NCI-H510A (cell line): ENCODE measurements around the gene ATP1A2.

ENCODE experiments used
- DNase-seq: peaks from one replicate; lab custom pipeline; 2025; lab: John Stamatoyannopoulos, UW

The ATP1A2 gene

GRCh38 chr1:160146107-160146506 is 30.5 kb downstream of the ATP1A2 start:
- DNase-seq, result no peak

DNA sequence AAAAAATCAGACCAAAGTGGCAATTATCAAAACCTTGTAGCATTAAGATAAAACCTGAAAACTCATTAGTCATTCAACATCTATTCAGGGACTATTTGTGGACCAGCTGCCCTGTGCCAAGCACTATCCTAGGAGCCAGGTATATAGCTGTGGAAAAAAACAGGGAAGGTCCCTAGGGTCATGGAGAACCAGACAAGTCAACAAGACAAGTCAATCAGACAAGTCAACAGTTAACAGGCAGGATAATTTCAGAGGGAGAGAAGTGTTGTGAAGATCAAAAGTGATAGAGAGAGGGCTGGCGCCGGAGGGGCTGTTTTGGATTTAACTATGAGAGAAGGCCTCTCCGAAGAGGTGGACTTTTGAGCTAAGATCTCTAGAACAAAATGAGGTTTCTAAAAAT is 32.6 kb downstream of the ATP1A2 start:
- DNase-seq, result no peak

- DNase-seq, result no peak
Observed at GRCh38 chr1:160149233-160149632, 33.7 kb downstream of the ATP1A2 start.

- no peak for DNase-seq
Observed at GRCh38 chr1:160149716-160150115, 34.2 kb downstream of the ATP1A2 start.

DNA sequence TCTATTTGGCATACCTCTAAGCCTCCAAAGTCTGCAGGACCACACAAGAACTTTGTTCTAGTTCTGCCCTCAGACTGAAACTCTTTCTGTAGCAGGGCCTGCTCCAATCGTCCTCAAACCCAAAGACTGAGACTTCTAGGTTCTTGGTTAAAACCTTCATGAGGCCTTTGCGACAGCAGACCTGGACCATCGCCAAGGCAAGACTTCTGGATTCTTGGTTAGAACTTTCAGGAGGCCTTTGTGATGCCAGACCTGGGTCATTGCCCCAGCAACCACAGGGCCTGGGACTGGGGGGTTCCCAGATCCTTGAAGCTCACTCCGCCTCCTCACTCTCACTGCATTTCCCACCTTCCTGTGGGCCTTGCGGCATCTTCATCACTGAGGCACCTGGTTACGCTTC is 35.7 kb downstream of the ATP1A2 start, which contains the start of gene ATP1A4:
Gene ATP1A4 (plus strand): TSS at position 301 of the 400 bp plus-strand sequence. CDS start 438 bp downstream, outside the sequence.
- DNase-seq, result no peak

DNA sequence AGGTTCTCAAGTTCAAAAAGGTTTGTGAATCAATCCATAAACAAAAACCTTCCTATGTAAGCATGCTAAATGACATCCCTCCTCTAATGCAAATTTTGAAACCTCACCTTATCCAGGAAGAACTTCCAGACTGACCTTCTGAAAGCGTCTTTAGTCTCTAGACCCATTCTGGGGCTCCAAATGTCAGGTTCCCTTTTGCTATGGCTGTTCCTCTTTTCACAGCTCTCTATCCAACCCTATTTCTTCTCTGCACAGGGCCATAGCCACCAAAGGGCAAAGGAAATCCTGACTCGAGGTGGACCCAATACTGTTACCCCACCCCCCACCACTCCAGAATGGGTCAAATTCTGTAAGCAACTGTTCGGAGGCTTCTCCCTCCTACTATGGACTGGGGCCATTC is 39.2 kb downstream of the ATP1A2 start:
- no peak for DNase-seq

DNA sequence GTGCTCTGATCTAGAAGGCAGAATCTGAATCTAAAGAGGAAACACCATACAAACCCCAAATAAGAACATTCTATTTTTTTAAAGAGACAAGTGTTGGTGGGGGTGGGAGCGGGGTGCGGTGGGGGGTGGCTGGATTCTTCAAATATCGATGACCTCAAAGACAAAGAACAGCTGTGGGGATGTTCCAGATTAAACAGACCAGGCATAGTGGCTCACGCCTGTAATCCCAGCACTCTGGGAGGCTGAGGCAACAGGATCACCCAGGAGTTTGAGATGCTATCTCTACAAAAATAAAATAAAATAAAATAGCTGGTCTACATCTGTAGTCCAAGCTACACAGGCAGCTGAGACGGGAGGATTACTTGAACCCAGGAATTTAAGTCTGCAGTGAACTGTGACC is 40.8 kb downstream of the ATP1A2 start:
- no peak for DNase-seq

- DNase-seq, result no peak
Observed at GRCh38 chr1:160157174-160157573, 41.6 kb downstream of the ATP1A2 start.

GRCh38 chr1:160158031-160158430 is 42.5 kb downstream of the ATP1A2 start:
- DNase-seq, result no peak

GRCh38 chr1:160158534-160158933 is 43.0 kb downstream of the ATP1A2 start:
- no peak for DNase-seq

DNA sequence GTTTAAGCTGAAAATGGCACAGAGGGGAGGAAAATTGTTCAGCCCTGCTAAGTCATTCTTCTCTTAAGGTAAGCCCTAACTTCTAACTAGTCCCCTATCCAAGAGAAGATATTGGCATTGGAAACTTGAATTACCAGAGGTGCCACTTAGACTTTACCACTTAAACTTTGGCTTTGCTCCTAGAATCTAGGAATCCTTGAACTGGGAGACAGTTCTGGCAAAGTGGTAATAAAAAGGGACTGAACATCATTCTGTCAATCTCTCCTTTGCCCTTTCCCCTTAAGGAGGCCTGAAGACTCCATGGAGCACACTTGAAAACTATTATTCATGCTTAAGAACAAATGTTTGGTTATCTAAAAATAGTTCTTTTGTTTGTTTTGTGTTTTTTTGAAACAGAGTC is 44.3 kb downstream of the ATP1A2 start:
- no peak for DNase-seq

GRCh38 chr1:160161965-160162705 is 46.6 kb downstream of the ATP1A2 start:
- no peak for DNase-seq

DNA sequence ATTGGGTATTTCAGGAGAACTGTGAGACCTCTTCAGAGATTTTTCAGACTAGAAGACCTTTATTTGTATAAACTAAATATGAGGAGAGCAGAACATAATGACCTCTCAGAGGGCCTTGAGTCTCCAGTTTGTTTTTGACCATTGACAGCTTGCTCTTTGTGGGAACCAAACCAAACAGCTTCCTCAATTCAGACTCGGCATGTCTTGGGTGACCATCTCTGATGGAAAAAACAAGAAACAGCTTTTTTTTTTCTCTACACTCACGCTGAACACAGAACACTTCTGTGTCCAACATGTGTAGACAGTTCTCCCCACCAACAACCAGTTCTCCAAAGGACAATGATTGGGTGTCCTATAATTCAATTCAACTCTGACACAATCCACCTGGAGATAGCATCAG is 47.4 kb downstream of the ATP1A2 start:
- no peak for DNase-seq

DNA sequence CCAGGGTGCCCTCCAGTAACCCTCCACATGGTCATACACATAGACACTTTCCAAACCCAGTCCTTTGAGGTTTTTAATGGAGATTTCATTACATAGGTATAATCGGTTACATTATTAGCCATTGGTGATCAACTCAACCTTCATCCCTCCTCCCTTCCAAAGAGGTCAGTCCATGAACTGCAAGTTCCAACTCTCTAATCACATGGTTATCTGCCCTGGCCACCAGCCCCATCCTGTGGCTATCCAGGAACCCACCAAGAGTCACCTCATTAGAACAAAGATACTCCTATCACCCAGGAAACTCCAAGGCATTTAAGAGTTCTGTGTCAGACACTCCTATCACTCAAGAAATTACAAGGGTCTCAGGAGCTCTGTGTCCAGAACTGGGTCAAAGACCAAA is 48.1 kb downstream of the ATP1A2 start:
- no peak for DNase-seq

DNA sequence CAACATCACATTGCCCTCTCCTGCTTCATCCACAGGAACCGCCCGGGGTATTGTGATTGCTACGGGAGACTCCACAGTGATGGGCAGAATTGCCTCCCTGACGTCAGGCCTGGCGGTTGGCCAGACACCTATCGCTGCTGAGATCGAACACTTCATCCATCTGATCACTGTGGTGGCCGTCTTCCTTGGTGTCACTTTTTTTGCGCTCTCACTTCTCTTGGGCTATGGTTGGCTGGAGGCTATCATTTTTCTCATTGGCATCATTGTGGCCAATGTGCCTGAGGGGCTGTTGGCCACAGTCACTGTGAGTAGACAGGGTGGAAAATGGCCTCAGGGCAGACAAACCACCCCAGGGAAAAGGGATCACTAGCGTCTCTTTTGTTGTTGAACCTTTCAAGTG is 48.6 kb downstream of the ATP1A2 start:
- no peak for DNase-seq

GRCh38 chr1:160166166-160166868 is 50.8 kb downstream of the ATP1A2 start:
- no peak for DNase-seq

- no peak for DNase-seq
Observed at GRCh38 chr1:160167056-160167455, 51.5 kb downstream of the ATP1A2 start.

GRCh38 chr1:160167580-160167979 is 52.0 kb downstream of the ATP1A2 start:
- no peak for DNase-seq

DNA sequence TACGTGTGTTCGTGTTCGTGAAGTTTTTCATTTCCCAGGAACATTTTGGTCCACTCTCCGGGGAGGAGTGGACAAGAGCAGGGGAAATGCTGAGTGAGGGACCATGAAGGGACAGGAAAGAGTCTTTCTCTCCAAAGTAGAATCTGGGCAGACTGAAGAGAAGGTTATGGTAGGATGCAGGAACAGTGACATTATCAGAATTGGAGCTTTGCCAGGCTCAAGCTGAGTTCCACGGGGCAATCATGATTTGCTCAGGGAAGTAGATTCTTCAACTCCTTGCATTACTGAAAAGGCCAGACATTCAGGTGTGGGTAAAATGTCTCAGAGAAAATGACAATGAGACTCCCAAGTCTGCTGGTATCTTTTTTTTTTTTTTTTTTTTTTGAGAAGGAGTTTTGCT is 52.5 kb downstream of the ATP1A2 start:
- no peak for DNase-seq

GRCh38 chr1:160168609-160169369 is 53.2 kb downstream of the ATP1A2 start:
- no peak for DNase-seq

DNA sequence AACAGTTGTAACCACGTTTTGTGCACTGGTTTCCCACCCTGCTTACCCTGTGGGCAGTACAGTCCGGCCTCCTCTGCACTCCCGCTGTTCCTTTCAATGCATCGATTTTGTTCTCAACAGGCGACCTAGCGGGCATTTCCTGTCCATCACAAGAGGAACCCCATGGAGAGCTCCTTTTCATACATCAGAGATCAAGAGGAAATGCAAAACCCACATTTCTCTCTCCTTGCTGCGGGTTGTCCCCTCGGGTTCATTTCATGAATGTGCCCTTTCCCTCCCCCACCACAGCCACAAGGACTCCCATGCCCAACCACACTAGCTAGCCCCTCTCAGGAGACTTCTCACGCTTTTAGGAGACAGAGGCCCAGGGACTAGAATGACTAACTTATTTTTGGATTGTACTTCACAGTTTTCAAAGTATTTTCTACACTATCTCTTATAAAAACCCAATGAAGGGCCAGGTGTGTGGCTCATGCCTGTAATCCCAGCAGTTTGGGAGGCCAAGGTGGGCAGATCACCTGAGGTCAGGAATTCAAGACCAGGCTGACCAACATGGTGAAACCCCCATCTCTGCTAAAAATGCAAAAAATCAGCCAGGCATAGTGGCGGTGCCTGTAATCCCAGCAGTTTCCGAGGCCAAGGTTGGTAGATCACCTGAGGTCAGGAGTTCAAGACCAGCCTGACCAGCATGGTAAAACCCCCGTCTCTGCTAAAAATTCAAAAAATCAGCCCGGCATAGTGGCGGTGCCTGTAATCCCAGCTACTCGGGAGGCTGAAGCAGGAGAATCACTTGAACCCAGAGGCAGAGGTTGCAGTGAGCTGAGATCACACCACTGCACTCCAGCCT is 54.2 kb downstream of the ATP1A2 start:
- DNase-seq, result peak; percentile 0

GRCh38 chr1:160171354-160171753 is 55.8 kb downstream of the ATP1A2 start:
- DNase-seq, result no peak
